Retinal pigment epithelial cell (primary cell): ENCODE measurements around the gene CABLES1.

Experiments
- DNase-seq: peaks from one replicate; pipeline ENCODE4 v3.0.0-alpha.2; 2010; ENCODE audit warnings: low read depth
- H3K4me3 ChIP-seq: 2 replicates; pipeline ENCODE4 v1.5.1; 2011; ENCODE audit warnings: mild to moderate bottlenecking, low read length, control low read depth, moderate library complexity
- CTCF ChIP-seq: conservative IDR thresholded peaks from 2 replicates; pipeline ENCODE4 v1.5.1; 2011; ENCODE audit warnings: low read depth, low read length, control low read depth, inconsistent platforms

Gene CABLES1

GRCh38 chr18:23243816-23244215 is 108.5 kb downstream of the CABLES1 start:
- H3K4me3 ChIP-seq: no peak overlapping the region

GRCh38 chr18:23244401-23244800 is 109.1 kb downstream of the CABLES1 start:
- DNase-seq: no peak
- H3K4me3 ChIP-seq: no peak overlapping the region
- no peak for TF ChIP-seq CTCF

More at GRCh38 chr18:23243816-23244215, 108.5 kb downstream of the CABLES1 start:
- DNase-seq: no peak
- no peak for TF ChIP-seq CTCF

GRCh38 chr18:23245461-23245860 is 110.2 kb downstream of the CABLES1 start:
- no peak for DNase-seq
- no peak overlapping the region for H3K4me3 ChIP-seq
- no peak for TF ChIP-seq CTCF

GRCh38 chr18:23247331-23247730 is 112.0 kb downstream of the CABLES1 start:
- no peak for TF ChIP-seq CTCF
- no peak for DNase-seq
- no peak overlapping the region for H3K4me3 ChIP-seq

- H3K4me3 ChIP-seq: no peak overlapping the region
- no peak for TF ChIP-seq CTCF
- DNase-seq: no peak
Measured at GRCh38 chr18:23247896-23248295, 112.6 kb downstream of the CABLES1 start.

GRCh38 chr18:23248826-23249225 is 113.5 kb downstream of the CABLES1 start:
- no peak for TF ChIP-seq CTCF
- H3K4me3 ChIP-seq: no peak overlapping the region
- DNase-seq: no peak

- DNase-seq: no peak
- H3K4me3 ChIP-seq: no peak overlapping the region
- TF ChIP-seq CTCF: no peak
Measured at GRCh38 chr18:23249348-23249747, 114.1 kb downstream of the CABLES1 start.
